ENCODE results near the gene C4orf54.

GRCh38 chr4:99624141-99624719 is 33.4 kb downstream of the C4orf54 start:
- no peak for TF ChIP-seq SNAI2 (CRISPR knock-in tag; IDR thresholded peaks at IDR 0.05)
- no peak for TF ChIP-seq ZC3H10 (CRISPR knock-in tag; IDR thresholded peaks at IDR 0.05)
- no peak for TF ChIP-seq CREB5 (CRISPR knock-in tag; IDR thresholded peaks at IDR 0.05; ENCODE audit: low read depth)

Data from SK-N-SH treated with all-trans-retinoic acid at 6 μM for 48 hours (cell line).